ENCODE measurements around the gene LAMTOR2.

LAMTOR2 gene

GRCh38 chr1:156096640-156097391 is 42.2 kb downstream of the LAMTOR2 start:
- Mint-ChIP-seq H3K4me1 (peaks cover 60% of the 10 kb centered on the region), H3K27ac (peak overlapping the region; percentile 85), H3K27me3 (no peaks in the 10 kb centered on the region), H3K4me3 (peak overlapping the region; percentile 54), H3K36me3 (no peaks in the 10 kb centered on the region), H3K9me3 (no peaks in the 10 kb centered on the region)
- ATAC-seq, result peak; percentile 92

- peak overlapping the region; percentile 85 for H3K27ac Mint-ChIP-seq
- H3K4me1 Mint-ChIP-seq, result peaks cover 64% of the 10 kb centered on the region
- H3K4me3 Mint-ChIP-seq, result peak overlapping the region; percentile 54
- H3K27me3 Mint-ChIP-seq, result no peaks in the 10 kb centered on the region
- H3K9me3 Mint-ChIP-seq, result no peaks in the 10 kb centered on the region
- ATAC-seq, result peak; percentile 68
- no peaks in the 10 kb centered on the region for H3K36me3 Mint-ChIP-seq
These were observed 43.1 kb downstream of the LAMTOR2 start for GRCh38 chr1:156097499-156098178.

GRCh38 chr1:156098784-156099183 is 44.2 kb downstream of the LAMTOR2 start:
- Mint-ChIP-seq H3K27me3 (no peaks in the 10 kb centered on the region), H3K4me1 (peaks cover 72% of the 10 kb centered on the region), H3K9me3 (no peaks in the 10 kb centered on the region), H3K4me3 (no peak overlapping the region), H3K27ac (peak overlapping the region; percentile 85), H3K36me3 (no peaks in the 10 kb centered on the region)
- no peak for ATAC-seq

- H3K9me3 Mint-ChIP-seq, result no peaks in the 10 kb centered on the region
- H3K36me3 Mint-ChIP-seq, result no peaks in the 10 kb centered on the region
- H3K4me3 Mint-ChIP-seq, result no peak overlapping the region
- ATAC-seq, result no peak
- H3K4me1 Mint-ChIP-seq, result peaks cover 72% of the 10 kb centered on the region
- no peaks in the 10 kb centered on the region for H3K27me3 Mint-ChIP-seq
- H3K27ac Mint-ChIP-seq, result peak overlapping the region; percentile 85
These were observed 44.7 kb downstream of the LAMTOR2 start for GRCh38 chr1:156099282-156099681.

- Mint-ChIP-seq H3K27me3 (no peaks in the 10 kb centered on the region), H3K4me1 (peaks cover 81% of the 10 kb centered on the region), H3K36me3 (no peaks in the 10 kb centered on the region), H3K4me3 (no peak overlapping the region), H3K9me3 (no peaks in the 10 kb centered on the region), H3K27ac (peak overlapping the region; percentile 62)
- ATAC-seq, result no peak
These were observed 45.8 kb downstream of the LAMTOR2 start for GRCh38 chr1:156100205-156100995.

GRCh38 chr1:156101880-156102279 is 47.3 kb downstream of the LAMTOR2 start:
- Mint-ChIP-seq H3K4me1 (peaks cover 81% of the 10 kb centered on the region), H3K27ac (peak overlapping the region; percentile 62), H3K27me3 (no peaks in the 10 kb centered on the region), H3K36me3 (no peaks in the 10 kb centered on the region), H3K9me3 (no peaks in the 10 kb centered on the region), H3K4me3 (no peak overlapping the region)
- no peak for ATAC-seq

GRCh38 chr1:156102633-156103511 is 48.3 kb downstream of the LAMTOR2 start:
- Mint-ChIP-seq H3K36me3 (no peaks in the 10 kb centered on the region), H3K27ac (peak overlapping the region; percentile 98), H3K27me3 (no peaks in the 10 kb centered on the region), H3K9me3 (no peaks in the 10 kb centered on the region), H3K4me3 (no peak overlapping the region), H3K4me1 (peaks cover 80% of the 10 kb centered on the region)
- no peak for ATAC-seq

- Mint-ChIP-seq H3K27ac (peak overlapping the region; percentile 98), H3K4me1 (peaks cover 80% of the 10 kb centered on the region), H3K9me3 (no peaks in the 10 kb centered on the region), H3K4me3 (peak overlapping the region; percentile 16), H3K27me3 (no peaks in the 10 kb centered on the region), H3K36me3 (no peaks in the 10 kb centered on the region)
- no peak for ATAC-seq
These were observed 49.0 kb downstream of the LAMTOR2 start for GRCh38 chr1:156103521-156103947.

- Mint-ChIP-seq H3K27ac (peak overlapping the region; percentile 98), H3K36me3 (no peaks in the 10 kb centered on the region), H3K27me3 (no peaks in the 10 kb centered on the region), H3K4me1 (peaks cover 84% of the 10 kb centered on the region), H3K9me3 (no peaks in the 10 kb centered on the region), H3K4me3 (peak overlapping the region; percentile 3)
- ATAC-seq, result peak; percentile 17
These were observed 49.7 kb downstream of the LAMTOR2 start for GRCh38 chr1:156104065-156104810.

GRCh38 chr1:156104861-156105832 is 50.6 kb downstream of the LAMTOR2 start:
- H3K4me1 Mint-ChIP-seq, result peaks cover 88% of the 10 kb centered on the region
- no peaks in the 10 kb centered on the region for H3K36me3 Mint-ChIP-seq
- H3K4me3 Mint-ChIP-seq, result peak overlapping the region; percentile 87
- no peaks in the 10 kb centered on the region for H3K9me3 Mint-ChIP-seq
- H3K27ac Mint-ChIP-seq, result peak overlapping the region; percentile 98
- no peaks in the 10 kb centered on the region for H3K27me3 Mint-ChIP-seq
- ATAC-seq, result no peak

- no peaks in the 10 kb centered on the region for H3K9me3 Mint-ChIP-seq
- H3K27me3 Mint-ChIP-seq, result no peaks in the 10 kb centered on the region
- peak; percentile 70 for ATAC-seq
- H3K4me3 Mint-ChIP-seq, result peak overlapping the region; percentile 87
- H3K4me1 Mint-ChIP-seq, result peaks cover 83% of the 10 kb centered on the region
- peak overlapping the region; percentile 98 for H3K27ac Mint-ChIP-seq
- H3K36me3 Mint-ChIP-seq, result no peaks in the 10 kb centered on the region
These were observed 52.3 kb downstream of the LAMTOR2 start for GRCh38 chr1:156106624-156107488.

GRCh38 chr1:156108057-156108456 is 53.5 kb downstream of the LAMTOR2 start:
- H3K9me3 Mint-ChIP-seq, result no peaks in the 10 kb centered on the region
- H3K4me1 Mint-ChIP-seq, result peaks cover 83% of the 10 kb centered on the region
- peak overlapping the region; percentile 98 for H3K27ac Mint-ChIP-seq
- no peaks in the 10 kb centered on the region for H3K27me3 Mint-ChIP-seq
- peak overlapping the region; percentile 46 for H3K4me3 Mint-ChIP-seq
- ATAC-seq, result no peak
- H3K36me3 Mint-ChIP-seq, result no peaks in the 10 kb centered on the region

All from stimulated activated memory B cell treated with anti-CD40 and anti-IgM and Interleukin-4, amounts not matched to agents 10 μg/mL and 1 μg/mL and 100 μg/mL, for 72 hours (primary cell).